NCI-H1105 treated with DMSO at 0.1 percent for 48 hours (cell line): ENCODE data around the gene SLC25A13.
"Not testable (repeated sequence)": the region's sequence is repeated elsewhere in the genome, so short reads cannot be mapped to it uniquely, and the experiment has no call there.

Experiments
- DNase-seq: peaks from one replicate; lab custom pipeline; 2025; lab: John Stamatoyannopoulos, UW

The SLC25A13 gene

DNA sequence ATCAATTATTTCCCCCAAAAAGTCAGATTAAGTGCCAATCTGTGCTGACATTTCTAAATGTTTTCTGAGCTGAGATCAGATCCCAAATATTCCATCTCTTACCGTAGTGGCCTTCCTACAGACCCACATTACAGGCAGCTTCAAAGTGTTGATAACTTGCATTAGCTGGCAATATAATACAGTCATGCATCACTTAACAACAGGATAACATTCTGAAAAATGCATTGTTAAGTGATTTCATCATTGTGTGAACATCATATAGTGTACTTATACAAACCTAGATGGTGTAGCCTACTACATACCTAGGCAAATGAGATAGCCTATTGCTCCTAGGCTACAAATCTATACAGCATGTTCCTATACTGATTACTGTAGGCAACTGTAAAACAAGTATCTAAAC is 22.4 kb downstream of the SLC25A13 start:
- DNase-seq: no peak

DNA sequence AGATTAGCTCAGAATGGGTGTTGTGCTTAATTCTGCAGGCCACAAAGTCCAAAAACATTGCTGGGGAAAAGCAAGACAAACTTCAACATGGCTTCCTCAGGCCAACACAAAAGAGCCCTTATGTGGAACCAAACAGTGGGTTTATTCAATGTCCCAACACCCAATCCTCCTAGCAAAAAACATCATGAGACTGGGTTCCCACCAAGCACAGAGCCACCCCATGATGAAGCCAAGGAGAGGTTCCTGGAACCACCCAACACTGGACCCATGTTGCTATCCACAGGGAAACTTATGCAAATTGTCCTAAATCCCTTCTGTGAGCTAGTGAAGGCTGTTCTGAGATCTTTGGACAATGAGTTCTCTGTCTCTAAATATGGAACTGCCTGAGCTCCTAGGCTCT is 24.0 kb downstream of the SLC25A13 start:
- DNase-seq: no peak

DNA sequence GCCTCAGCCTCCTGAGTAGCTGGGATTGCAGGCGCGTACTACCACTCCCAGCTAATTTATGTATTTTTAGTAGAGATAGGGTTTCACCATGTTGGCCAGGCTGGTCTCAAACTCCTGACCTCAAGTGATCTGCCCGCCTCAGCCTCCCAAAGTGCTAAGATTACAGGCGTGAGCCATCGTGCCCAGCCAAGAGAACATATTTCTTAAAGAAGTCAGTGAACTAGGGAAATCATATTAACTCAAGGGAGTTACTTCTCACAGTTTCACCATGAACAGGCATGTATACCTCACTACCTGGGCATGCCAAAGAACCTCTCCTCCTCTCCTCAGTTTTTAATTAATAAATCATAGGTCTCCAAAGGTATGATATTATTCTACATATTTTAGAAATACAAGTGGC is 24.5 kb downstream of the SLC25A13 start:
- not testable (repeated sequence) for DNase-seq

DNA sequence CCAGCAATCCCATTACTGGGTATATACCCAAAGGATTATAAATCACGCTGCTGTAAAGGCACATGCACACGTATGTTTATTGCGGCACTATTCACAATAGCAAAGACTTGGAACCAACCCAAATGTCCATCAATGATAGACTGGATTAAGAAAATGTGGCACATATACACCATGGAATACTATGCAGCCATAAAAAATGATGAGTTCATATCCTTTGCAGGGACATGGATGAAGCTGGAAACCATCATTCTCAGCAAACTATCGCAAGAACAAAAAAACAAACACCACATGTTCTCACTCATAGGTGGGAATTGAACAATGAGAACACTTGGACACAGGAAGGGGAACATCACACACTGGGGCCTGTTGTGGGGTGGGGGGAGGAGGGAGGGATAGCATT is 28.0 kb downstream of the SLC25A13 start:
- DNase-seq: not testable (repeated sequence)

DNA sequence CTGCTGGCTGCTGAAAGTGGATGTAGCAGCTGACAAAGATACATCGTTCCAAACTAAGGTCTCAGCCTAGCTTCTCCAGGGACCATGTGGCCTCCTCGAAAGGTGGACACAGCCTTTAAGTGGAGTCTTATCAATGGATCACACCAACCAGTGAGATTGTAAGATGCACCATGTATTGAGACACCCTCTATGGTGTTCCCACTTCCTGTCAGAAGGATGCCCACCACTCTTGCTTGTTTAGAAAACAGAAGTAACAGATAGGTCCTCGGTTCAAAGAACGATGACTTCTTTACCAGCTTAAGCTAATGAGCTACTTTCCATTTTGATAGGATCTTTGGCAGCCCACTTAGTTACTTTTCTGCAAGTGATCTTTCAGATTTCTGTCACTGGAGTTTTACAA is 34.3 kb downstream of the SLC25A13 start:
- no peak for DNase-seq

DNA sequence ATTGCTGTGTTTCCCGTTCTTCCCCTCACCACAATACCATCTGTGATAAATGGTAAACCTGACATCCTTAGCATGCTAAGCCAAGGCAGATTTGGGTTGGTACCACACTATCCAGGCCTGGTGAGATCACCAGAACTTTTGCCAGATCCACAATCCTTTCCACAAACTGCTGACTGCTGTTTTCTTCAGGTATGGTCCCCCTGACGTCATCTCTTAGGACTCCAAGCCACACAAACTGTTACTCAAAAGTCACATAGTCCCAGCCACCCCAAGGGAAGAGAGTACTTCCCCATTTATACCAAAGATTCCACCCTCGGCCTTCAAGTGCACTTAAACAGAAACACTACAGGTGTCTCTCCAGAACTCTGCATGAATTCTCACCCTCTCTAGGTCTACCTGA is 34.8 kb downstream of the SLC25A13 start:
- DNase-seq: no peak

DNA sequence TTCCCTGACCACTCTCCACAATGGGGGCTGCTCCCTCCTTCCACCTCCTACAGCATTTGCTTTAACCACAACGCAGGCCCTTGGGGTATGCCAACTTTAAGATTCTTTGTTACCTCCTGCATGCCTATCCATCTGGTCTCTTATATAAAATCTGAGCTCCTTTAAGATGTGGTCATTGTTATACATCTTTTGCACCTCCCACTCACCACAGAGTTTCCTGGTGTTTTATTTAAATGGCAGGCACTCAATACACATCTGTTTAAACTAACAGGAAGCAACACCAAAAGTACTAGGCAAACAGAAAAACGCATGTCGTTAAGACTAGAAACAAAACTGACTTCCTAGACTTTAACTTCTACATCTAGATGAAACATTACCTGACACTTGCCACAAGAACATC is 36.3 kb downstream of the SLC25A13 start:
- DNase-seq: no peak

DNA sequence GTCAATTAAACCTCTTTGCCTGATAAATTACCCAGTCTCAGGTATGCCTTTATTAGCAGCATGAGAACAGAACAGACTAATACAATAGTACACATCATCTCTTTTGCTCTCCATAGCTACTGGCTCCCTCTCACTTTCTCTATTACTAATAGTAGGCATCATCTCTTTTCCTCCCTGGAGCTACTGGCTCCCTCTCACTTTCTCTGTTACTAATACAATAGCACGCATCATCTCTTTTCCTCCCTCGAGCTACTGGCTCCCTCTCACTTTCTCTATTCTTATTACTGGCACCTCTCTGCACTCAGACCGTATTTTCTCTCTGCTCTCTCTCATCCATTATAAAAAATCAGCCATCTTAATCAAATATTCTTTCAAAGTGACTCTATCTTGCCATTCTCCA is 37.1 kb downstream of the SLC25A13 start:
- no peak for DNase-seq

DNA sequence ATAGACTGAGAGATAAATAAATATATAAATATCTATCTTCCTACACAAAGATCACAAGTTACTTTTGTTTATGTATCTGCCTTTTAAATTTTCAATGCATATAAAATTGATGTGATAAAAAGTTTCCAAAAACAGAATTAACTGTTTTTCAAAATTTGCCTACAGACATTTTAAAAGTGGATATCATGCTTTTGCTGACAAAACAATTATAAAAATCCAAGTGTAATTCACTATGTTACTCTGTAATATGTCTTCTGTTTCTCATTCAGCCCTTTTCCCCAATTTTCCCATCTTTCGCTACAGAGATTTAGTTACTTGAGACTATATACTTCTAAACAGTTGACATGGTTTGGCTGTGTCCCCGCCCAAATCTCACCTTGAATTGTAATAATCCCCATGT is 37.7 kb downstream of the SLC25A13 start:
- no peak for DNase-seq

DNA sequence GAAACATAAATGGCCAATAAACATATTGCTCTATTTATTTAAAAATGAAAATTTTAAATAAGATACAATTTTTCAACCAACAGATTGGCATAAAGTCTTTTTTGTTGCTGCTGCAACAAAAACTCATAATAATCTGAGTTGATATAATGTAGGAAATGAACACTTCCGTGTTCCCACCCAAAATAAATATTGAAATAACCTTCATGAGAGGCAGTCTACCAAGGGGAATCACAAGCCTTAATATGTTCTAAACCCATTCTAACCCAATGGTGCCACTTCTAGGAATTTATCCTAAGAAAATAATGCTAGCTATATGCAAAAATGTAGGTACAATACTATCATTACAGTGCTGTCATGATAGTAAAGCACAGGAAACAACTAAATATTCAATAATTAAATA is 39.1 kb downstream of the SLC25A13 start:
- DNase-seq: no peak

DNA sequence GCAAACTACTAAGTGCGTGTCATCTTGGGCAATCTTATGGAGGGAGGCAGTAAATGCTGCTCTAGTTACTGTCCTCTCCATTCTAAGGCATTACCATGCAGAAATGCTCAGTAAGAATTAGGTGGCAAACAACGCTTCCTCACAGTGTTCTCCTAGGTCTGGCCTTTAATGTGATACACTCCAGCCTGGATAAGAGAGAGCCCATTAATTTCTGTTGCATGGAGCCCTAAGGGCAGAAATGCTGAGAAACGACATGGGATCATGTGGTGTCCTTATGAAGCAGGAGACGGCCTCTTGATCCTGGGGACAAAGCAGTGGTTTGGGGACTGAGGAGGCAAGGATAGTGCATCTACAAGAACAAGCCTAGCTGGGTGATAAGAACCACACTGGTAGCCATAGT is 44.0 kb downstream of the SLC25A13 start:
- DNase-seq: no peak

DNA sequence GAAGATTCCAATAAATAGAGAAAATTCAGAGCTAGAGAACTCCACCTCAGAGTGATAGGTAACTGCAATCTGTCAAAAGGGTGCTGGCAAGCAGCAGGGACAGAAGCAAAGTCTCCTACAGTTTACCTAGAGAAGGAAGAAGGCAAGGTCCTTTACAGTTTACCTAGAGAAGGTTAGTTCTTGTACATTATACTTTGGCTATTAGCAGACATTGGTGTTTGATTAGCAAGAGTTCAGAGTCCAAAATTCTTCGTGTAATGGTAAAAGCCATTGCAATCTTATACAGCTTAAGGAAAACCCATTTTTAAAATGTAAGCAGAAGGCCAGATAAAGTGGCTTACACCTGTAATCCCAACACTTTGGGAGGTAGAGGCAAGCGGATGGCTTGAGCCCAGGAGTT is 45.9 kb downstream of the SLC25A13 start:
- DNase-seq: no peak

DNA sequence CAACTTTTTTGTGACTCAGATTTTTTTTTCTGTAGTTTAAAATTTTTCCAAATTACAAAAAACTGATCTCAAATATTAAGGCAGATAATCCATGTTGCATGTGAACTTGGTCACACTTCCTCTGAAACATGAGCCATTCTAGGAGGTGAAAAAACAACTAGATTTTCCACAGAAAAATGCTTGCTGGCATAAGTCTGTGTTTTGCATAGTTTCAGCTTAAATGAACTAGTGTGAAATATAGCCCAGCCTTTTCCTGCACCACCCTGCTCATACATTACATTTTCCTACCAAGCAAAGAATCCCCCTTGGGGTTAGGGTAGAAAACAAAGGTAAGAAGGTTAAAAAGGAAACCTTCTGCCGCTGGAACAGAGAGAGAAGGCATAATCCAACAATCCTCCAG is 48.2 kb downstream of the SLC25A13 start:
- no peak for DNase-seq

DNA sequence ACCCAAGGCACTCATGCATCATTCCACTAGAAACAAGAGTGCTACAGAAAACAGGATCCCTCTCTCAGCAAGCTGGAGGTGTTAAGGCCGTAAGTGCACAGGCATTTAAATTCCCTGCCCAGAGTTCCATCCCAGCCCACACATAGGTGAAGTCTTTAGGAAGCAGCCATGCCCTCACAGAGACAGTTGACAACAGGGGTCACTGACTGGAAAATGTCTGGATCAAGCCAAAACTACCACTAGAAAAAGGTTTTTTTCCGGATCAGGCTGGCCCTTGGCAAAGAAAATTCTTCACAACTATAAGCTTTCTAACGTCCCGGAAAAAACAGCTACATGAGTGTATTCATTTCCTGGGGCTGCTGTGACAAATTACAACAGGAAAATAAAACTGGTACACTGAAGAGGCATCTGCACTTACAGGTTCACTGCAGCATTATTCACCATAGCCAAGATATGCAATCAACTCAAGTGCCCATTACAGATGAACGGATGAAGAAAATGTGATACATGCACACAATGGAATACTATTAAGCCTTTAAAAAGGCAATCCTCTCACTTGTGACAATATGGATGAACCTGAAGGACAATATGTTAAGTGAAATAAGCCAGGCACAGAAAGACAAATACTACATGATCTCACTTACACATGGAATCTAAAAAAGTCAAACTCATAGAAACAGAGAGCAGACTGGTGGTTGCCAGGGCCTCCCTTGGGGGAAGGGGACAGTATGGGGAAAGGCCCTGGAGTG is 52.5 kb downstream of the SLC25A13 start:
- DNase-seq: no peak

DNA sequence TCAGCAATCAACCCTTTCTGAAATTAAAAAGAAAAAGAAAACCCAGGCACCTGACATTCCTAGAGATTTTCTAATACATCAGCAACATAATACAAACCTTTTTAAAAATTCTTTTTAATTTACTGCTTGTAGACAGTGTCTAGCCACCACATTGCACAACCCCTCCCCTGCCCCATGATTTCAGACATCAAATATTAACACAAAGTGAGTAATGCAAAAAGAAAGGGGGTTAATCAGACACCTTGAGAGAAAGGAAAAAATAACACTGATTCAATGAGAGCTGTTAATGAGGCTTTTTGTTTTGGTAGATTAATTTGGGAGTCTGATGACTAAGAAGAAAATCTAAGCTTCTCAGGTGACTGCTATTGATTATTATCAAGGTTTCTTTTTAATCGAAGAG is 55.3 kb downstream of the SLC25A13 start:
- no peak for DNase-seq

DNA sequence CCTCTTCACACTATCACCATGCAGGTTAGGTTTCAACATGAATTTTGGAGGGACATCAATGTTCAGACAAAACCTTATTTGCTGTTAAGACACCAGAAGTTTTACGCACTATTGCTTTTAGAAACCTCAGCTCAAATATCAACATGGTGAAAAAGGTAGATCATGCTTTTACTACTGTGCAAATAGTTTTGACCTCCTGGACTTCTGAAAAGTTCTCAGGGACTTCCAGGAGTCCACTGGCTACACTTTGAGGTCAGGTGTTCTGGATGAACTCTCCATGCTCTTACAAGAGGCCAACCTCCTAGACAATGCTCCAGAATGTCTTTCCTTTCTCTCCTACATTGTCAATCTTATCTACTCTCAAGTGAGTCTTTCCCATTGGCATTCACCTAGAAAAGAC is 55.9 kb downstream of the SLC25A13 start:
- no peak for DNase-seq

DNA sequence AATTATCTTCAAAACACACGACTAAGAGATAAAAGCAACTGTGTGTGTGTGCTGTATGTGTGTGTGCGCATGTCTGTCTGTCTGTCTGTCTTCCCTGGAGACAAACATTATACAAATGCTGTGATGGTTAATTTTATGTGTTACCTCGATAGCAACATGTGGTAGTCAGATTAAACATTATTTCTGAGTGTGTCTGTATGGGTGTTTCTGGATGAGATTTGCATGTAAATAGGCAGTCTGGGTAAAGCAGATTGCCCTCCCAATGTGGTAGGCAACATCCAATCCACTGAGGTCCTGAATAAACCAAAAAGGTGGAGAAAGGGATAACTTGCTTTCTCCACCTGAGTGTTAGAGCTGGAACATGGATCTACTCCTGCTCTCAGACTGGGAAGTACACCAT is 67.9 kb downstream of the SLC25A13 start:
- DNase-seq: no peak

DNA sequence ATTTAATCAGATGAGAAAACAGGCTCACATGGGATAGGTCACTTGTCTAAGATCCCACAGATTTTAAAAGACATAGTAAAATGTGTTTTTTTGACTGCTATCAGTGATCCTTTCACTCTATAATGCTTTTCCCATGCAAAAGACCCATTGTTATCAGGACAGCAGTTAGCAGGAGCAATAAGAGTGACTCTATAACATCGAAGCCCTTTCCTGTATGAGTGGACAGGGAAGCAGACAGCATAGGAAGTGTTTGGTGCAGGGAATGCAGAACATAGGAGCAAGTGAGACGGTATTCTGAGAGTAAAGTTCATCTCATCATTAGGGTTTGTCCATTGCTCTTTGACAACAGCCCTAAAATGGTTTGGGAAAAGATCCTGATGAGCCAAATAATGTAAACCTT is 68.5 kb downstream of the SLC25A13 start:
- DNase-seq: no peak

DNA sequence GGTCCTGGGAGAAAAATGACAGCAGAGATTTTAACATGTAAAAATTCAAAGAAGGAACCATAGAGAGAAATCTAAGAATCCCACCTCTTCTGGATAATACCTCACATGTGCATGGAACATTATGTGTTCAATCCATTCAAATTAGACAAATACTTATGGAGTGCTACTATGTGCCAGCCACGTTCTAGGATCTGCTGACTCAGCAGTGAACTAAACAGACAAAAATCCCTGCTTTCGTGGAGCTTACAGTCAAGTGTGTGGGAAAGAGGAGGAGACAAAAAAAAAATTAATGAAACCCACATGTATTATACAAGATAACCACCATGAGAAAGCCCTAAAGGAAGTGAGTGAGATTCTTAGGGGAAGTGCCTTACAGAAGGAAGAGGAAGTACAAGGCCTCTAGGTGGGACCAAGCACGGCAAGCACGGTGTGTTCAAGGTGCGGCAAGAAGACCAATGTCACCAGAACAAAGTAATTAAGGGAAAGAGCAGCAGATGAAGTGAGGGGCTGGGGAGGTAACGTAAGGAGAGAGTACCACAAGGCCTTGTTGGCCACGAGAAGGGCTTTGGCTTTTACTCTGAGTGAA is 71.0 kb downstream of the SLC25A13 start:
- DNase-seq: no peak

DNA sequence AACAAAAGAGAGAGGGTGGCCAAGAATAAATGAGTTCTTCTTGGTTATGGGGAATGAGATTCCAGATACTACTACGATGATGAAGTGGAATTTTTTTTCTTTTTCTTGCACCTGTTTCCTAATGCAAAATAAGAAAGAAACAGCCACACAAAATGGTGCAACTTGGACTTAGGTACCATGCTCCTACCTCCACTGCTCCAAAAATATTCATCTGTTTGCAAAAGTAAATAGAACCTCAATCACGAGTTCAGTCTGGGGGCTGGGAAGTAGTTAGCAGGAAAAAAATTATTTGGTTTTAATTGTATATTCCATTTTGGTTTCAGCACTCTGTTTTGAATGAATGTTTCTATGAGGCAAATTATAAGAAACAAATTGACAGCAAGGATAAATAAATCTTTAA is 73.5 kb downstream of the SLC25A13 start:
- DNase-seq: peak; percentile 42

DNA sequence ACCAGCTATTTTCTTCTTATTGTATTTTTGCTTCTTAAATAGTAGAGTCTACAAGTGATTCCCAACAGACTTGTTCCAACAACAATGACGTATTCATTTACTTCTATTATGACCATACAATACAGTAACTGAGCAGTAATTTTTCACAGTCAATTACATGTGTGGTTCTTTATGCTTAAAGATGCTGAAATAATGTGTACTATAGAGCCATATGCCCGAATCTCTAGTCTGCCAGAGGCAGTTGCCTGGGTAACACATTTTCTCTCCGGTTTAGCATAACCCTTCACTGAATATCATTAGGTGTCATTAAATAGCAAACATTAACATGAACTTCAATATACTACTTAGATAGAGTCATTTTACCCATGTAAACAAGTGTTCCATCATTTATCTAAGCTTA is 75.0 kb downstream of the SLC25A13 start:
- DNase-seq: peak; percentile 97

DNA sequence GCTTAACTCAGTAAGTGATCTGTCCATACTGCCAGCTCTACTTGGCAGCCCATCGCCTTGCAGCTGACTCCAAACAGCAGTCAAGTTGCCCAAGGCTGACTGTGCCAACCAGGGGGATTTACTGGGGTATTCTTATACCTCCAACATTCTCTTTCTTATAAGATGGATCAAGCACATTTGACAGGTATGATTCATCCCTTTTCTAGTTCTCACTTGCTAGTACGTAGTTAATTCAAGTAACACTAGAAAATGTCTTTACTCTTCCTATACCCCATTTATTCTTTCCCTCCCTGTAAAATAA is 77.0 kb downstream of the SLC25A13 start:
- no peak for DNase-seq

DNA sequence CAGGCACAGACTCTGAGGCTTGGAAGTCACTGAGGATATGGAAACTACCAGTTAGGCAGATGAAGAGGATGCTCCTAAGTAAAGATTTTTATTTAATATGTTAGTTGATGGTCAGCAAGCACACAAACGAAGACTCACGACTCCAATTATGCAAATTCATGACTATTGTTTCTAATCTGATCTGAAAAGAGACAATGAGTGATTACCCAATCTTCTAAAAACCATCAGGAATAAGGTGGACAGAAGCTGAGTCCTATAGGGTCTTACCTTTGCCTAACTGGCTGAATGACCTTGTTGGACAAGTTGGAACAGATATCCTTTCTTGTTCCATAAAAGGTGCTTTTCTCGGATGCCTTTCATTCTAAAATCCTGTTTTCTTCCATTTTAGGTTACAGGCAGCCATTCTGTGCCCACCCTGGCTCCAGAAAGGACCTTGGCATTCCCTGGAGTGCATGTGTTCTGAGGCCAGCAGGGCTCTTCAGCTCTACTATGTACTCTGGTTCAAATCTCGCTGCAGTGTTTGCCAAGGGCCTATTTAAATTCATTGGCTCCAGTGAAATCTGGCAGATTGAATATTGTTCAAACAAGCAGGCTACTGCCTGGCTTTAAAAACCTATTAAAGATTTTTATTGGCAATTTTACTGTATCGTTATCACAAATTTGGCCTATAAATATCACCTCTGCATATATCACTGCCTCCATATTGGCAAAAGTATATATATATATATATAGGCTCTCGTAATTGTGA is 77.5 kb downstream of the SLC25A13 start:
- no peak for DNase-seq

DNA sequence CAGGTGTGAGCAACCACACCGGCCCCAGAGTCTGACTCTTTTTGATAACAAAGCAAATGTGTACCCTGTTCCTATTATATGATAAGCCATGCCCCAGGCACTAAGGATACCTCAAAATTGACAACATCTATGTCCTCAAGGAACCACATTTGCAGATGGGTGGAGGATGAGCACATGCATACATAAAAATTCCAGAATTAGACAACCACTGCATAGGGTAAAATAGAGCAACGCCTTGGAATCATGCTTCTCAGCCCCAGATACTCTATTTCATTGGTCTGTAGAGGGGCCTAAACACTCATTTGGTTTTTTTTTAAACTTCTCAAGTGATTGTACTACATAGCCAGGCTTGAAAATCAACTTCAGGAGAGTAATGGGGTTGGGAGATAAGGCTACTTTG is 78.7 kb downstream of the SLC25A13 start:
- no peak for DNase-seq
